Measurements from ENCODE around the gene DUSP19.
"Not testable (repeated sequence)": the region's sequence is repeated elsewhere in the genome, so short reads cannot be mapped to it uniquely, and the experiment has no call there.

Gene DUSP19

GRCh38 chr2:183078464-183079138, at the start of gene DUSP19:
DUSP19 (plus strand) TSS chr2:183078747; CDS start chr2:183078934, 187 bp downstream.
- peak; percentile 96 for DNase-seq (ENCODE audit: low spot score)

GRCh38 chr2:183029219-183029618, 49.3 kb upstream of the DUSP19 start:
- peak; percentile 9 for DNase-seq (ENCODE audit: low spot score)

- DNase-seq (ENCODE audit: low spot score), result no peak
These were observed 46.4 kb upstream of the DUSP19 start for GRCh38 chr2:183031911-183032794.

GRCh38 chr2:183033951-183034350, 44.6 kb upstream of the DUSP19 start:
- no peak for DNase-seq (ENCODE audit: low spot score)

- peak; percentile 11 for DNase-seq (ENCODE audit: low spot score)
These were observed 43.7 kb upstream of the DUSP19 start for GRCh38 chr2:183034806-183035205.

- peak; percentile 61 for DNase-seq (ENCODE audit: low spot score)
These were observed 43.1 kb upstream of the DUSP19 start for GRCh38 chr2:183035298-183035953.

- DNase-seq (ENCODE audit: low spot score), result no peak
These were observed 42.4 kb upstream of the DUSP19 start for GRCh38 chr2:183035954-183036669.

GRCh38 chr2:183037074-183037552, 41.4 kb upstream of the DUSP19 start:
- DNase-seq (ENCODE audit: low spot score), result peak; percentile 27

GRCh38 chr2:183037553-183038340, 40.8 kb upstream of the DUSP19 start:
- DNase-seq (ENCODE audit: low spot score), result peak; percentile 47

GRCh38 chr2:183038341-183039300, 39.9 kb upstream of the DUSP19 start, which contains the start of gene NCKAP1:
NCKAP1 (minus strand) TSS chr2:183038457; CDS start chr2:183038099, 358 bp downstream.
- peak; percentile 96 for DNase-seq (ENCODE audit: low spot score)

- no peak for DNase-seq (ENCODE audit: low spot score)
These were observed 37.9 kb upstream of the DUSP19 start for GRCh38 chr2:183040604-183041003.

GRCh38 chr2:183043580-183043979, 35.0 kb upstream of the DUSP19 start:
- DNase-seq (ENCODE audit: low spot score), result not testable (repeated sequence)

GRCh38 chr2:183047486-183048125, 30.9 kb upstream of the DUSP19 start:
- not testable (repeated sequence) for DNase-seq (ENCODE audit: low spot score)

GRCh38 chr2:183049420-183049819, 29.1 kb upstream of the DUSP19 start:
- no peak for DNase-seq (ENCODE audit: low spot score)

GRCh38 chr2:183057333-183057985, 21.1 kb upstream of the DUSP19 start:
- DNase-seq (ENCODE audit: low spot score), result no peak

GRCh38 chr2:183059561-183059960, 19.0 kb upstream of the DUSP19 start:
- peak; percentile 71 for DNase-seq (ENCODE audit: low spot score)

- DNase-seq (ENCODE audit: low spot score), result no peak
These were observed 17.8 kb upstream of the DUSP19 start for GRCh38 chr2:183060571-183061231.

- peak; percentile 27 for DNase-seq (ENCODE audit: low spot score)
These were observed 15.5 kb upstream of the DUSP19 start for GRCh38 chr2:183063083-183063482.
